Measurements from ENCODE around the gene ZC4H2.

DNA sequence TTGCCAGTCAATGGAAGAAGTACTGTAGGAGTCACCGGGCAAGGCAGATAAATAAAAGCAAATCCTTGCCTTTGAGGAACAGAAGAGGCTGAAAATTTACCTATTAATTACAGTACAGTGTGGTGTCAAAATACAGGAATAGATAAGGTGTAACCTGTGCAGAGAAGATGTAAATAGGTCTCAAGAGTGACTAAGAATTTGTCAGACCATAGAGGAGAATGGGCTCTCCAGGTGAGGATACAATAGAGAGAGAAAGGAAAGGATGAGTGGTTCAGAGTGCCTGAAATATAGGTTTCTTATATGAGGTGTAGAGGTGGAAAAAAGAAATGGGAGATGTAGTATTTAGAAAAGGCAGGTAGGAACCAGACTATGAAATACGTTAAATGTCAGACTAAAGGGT lies 801 bp upstream of the ZC4H2 start:
- TF ChIP-seq, protein P1, sequence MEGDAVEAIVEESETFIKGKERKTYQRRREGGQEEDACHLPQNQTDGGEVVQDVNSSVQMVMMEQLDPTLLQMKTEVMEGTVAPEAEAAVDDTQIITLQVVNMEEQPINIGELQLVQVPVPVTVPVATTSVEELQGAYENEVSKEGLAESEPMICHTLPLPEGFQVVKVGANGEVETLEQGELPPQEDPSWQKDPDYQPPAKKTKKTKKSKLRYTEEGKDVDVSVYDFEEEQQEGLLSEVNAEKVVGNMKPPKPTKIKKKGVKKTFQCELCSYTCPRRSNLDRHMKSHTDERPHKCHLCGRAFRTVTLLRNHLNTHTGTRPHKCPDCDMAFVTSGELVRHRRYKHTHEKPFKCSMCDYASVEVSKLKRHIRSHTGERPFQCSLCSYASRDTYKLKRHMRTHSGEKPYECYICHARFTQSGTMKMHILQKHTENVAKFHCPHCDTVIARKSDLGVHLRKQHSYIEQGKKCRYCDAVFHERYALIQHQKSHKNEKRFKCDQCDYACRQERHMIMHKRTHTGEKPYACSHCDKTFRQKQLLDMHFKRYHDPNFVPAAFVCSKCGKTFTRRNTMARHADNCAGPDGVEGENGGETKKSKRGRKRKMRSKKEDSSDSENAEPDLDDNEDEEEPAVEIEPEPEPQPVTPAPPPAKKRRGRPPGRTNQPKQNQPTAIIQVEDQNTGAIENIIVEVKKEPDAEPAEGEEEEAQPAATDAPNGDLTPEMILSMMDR (IDR thresholded peaks at IDR 0.05), result no peak
- TF ChIP-seq POLR2AphosphoS5 (IDR thresholded peaks at IDR 0.05) (no peak), POLR2A (IDR thresholded peaks at IDR 0.05) (no peak)
